Effector CD4-positive, alpha-beta T cell (primary cell): Measurements from ENCODE around the gene TSPAN1.

Source experiments
- DNase-seq: peaks from one replicate; pipeline ENCODE4 v3.0.0-alpha.2; 2020

TSPAN1 gene

DNA sequence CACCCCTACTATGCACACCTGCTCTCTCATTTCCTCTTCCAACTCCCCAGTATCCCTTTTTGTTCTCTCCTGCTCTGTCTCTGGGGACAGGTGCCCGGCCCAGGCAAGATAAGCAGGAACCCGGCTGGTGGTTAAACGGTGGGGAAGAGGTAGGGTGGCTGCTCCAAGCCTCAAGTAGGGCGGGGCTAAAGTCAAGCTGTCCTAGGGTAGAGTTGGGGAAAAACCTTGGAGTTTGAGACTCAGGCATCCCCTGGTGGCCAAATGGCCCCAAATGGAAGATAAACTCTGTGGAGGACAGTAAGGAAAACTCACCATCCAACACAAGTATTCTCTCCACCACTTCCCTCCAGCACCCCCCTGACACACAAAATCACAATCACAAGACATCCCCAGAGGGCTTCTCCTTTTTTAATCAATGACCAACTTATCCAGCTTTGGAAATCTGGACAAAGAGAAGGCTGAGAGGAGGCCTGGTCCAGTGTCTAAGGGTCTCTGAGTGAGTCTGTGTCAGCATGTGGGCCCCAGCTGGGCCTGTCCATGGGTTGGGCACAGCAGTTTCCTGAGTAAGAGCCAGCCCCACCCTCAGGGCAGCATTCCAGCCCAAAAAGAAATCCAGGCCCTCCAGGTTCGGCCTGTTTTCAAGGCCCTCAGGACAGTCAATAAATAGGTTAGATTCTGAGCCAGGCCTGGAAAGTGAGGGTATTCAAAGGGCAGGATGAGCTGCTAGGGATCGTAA is 13.6 kb downstream of the TSPAN1 start:
- no peak for DNase-seq

- DNase-seq, result no peak
Observed at GRCh38 chr1:46190539-46190938, 15.7 kb downstream of the TSPAN1 start.

DNA sequence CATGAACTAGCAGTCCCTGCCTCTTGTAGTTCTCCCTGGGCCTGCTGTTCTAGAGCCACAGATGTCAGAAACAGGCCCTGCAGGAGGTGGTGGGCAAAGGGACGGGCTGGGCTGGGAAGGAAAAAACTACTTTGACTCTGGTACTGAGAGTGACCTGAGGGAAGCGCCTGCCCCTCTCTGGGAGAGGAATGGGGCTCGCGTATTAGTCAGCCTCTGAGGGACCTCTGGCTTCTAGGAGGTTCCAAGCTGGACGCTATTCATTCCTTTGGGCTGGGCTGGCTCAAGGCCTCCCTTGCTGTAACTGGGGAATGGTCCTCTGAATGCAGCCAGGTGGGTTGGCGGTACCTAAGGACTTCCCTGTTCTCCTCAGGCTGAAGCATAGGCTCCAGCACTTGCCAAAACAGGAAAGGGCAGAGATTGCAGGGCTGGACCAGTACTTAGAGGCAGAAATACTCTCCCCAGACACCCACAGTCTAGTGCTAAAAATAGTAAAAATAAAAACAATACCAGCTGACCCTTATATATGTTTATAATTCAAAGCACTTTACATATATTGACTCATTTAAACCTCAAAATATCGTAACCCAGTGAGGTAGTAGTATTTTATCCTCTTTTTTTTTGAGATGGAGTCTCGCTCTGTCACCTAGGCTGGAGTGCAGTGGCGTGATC is 16.3 kb downstream of the TSPAN1 start:
- no peak for DNase-seq

GRCh38 chr1:46192171-46192570 is 17.3 kb downstream of the TSPAN1 start:
- no peak for DNase-seq

- DNase-seq, result no peak
Observed at GRCh38 chr1:46193285-46193684, 18.4 kb downstream of the TSPAN1 start.

GRCh38 chr1:46193984-46194570 is 19.2 kb downstream of the TSPAN1 start:
- DNase-seq, result no peak

- no peak for DNase-seq
Observed at GRCh38 chr1:46194641-46195193, 19.8 kb downstream of the TSPAN1 start.

GRCh38 chr1:46196609-46197008 is 21.7 kb downstream of the TSPAN1 start:
- DNase-seq, result no peak

DNA sequence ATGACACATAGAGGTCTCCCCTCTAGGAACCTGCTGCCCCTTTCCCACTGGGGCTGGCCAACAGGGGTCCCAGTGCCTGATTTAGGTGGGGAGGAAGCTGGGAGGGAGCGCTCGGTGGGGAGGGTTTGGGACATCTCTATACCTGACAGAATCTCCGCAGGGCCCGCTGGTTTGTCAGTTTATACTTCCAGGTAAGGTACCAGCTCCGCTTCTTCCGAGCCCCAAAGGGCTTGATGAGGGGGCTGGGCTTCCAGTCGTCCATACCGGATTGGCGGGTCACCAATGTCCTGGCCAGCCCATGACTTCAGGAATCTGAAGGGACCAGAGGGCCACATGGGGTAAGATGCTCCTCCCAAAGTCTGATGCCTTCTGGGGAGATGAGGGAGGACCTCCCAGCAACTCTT is 22.7 kb downstream of the TSPAN1 start:
- no peak for DNase-seq

GRCh38 chr1:46197964-46198811 is 23.3 kb downstream of the TSPAN1 start, which contains the start of gene POMGNT1:
Gene POMGNT1, minus strand, starts transcription at chr1:46198434. Its CDS starts 613 bp downstream, at chr1:46197821.
- peak; percentile 58 for DNase-seq

GRCh38 chr1:46199233-46199749 is 24.4 kb downstream of the TSPAN1 start:
- no peak for DNase-seq

DNA sequence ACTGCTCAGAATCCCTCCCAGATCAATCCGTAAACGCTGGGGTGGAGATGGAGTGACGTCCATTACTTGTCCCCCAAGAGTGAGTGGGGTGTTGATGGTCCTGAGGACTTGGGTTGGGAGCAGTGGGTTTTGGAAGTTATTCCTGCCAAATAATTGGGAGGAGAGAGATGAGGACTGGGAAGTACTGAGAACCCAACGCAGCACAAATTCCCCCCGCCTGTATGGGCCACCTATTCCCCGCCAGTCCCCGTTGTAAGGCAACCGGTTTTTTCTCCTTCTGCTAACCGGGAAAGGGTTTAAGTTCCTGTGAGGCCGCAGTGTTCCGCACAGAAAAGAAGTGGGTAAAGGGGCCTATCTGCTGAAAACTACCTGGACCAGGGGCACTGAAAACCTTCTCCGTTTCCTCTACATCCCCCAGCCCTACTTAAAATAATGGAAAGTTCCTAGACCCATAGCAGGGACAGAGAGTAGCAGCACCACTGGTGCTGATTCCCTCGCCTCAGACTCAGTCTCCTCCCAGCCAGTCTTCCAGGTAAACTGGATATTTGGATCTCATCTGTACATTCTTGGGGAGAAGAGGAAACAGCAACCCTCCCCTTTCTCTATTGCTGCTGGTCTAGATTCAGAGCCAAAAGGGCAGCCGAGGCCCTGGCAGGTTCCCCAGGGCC is 29.0 kb downstream of the TSPAN1 start:
- DNase-seq, result no peak

GRCh38 chr1:46204406-46204742 is 29.5 kb downstream of the TSPAN1 start:
- no peak for DNase-seq

GRCh38 chr1:46205141-46205540 is 30.3 kb downstream of the TSPAN1 start:
- no peak for DNase-seq

GRCh38 chr1:46205791-46206190 is 30.9 kb downstream of the TSPAN1 start:
- no peak for DNase-seq

- no peak for DNase-seq
Observed at GRCh38 chr1:46206399-46206798, 31.5 kb downstream of the TSPAN1 start.

DNA sequence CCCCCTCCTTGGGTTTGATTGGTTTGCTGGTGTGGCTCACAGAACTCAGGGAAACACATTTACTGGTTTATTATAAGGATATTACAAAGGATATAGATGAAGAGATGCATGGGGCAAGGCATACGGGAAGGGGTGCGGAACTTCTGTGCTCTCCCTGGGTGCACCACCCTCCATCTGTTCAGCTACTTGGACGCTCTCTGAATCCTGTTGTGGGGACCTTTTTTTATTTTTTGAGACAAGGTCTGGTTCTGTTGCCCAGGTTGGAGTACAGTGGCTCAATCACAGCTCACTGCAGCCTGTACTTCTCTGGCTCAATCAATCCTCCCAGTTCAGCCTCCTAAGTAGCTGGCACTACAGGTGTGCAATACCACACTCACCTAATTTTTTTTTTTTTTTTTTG is 35.7 kb downstream of the TSPAN1 start:
- no peak for DNase-seq

DNA sequence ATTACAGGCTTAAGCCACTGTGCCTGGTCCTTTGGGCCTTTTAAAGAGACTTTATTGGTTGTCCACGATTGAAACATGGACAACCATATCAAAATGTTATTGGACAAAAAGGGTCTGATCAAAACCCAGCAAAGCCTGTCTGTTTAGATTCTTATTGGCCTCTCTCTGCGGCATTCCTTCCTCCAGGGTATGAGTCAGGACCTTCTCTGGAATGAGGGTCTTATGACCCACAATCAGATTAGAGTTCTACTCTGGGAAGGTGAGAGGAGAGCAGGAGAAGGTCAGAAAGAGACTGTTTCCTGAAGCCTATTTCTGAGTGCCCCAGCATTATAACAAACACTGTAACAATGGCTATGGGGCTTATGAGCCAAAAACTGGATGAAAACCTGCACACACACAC is 36.2 kb downstream of the TSPAN1 start:
- no peak for DNase-seq

GRCh38 chr1:46215504-46215903 is 40.6 kb downstream of the TSPAN1 start:
- no peak for DNase-seq

DNA sequence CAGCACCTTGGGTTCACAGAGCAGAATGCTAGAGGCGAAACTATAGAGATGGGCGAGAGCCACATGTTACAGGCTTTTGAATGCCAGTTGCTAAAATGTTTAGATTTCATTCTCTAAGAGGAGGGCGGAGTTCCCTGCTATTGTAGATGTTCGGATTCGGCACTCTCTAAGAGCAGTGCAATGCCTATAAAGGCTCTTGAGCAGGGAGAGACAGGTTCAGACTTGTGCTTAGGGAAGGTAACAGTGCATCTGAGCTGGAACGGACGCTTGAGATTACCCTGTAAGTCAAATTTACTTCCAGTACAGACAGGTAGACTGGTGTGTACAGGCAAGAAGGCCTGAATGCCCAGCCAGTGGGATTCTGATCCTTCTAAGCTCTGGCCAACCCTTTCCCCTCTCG is 43.6 kb downstream of the TSPAN1 start:
- DNase-seq, result no peak

GRCh38 chr1:46219551-46220520 is 44.9 kb downstream of the TSPAN1 start:
- no peak for DNase-seq
